NB4 (cell line): Measurements from ENCODE around the gene RASA3.

Source experiments
- DNase-seq: peaks from one replicate; pipeline ENCODE4 v3.0.0; 2010; ENCODE audit warnings: low read depth
- H3K4me3 ChIP-seq: one replicate; pipeline ENCODE4 v1.5.1; 2011; ENCODE audit warnings: mild to moderate bottlenecking, low read depth, low read length, moderate library complexity
- MYC ChIP-seq: IDR thresholded peaks from 2 replicates; pipeline ENCODE4 v1.6.1; 2011; ENCODE audit warnings: low read depth, low read length
- POLR2A ChIP-seq: IDR thresholded peaks from 2 replicates; pipeline ENCODE4 v1.6.1; 2011; ENCODE audit warnings: mild to moderate bottlenecking; ENCODE audit not compliant: insufficient read length; ENCODE audit errors: extremely low read depth
- TF ChIP-seq, protein P1 (sequence below): IDR thresholded peaks from 2 replicates; pipeline ENCODE4 v1.6.1; 2011; ENCODE audit warnings: low read depth, low read length
- TF ChIP-seq, protein P2 (sequence below): IDR thresholded peaks from one replicate; pipeline ENCODE4 v1.5.1; 2012; ENCODE audit warnings: low read depth, low read length

Gene RASA3

DNA sequence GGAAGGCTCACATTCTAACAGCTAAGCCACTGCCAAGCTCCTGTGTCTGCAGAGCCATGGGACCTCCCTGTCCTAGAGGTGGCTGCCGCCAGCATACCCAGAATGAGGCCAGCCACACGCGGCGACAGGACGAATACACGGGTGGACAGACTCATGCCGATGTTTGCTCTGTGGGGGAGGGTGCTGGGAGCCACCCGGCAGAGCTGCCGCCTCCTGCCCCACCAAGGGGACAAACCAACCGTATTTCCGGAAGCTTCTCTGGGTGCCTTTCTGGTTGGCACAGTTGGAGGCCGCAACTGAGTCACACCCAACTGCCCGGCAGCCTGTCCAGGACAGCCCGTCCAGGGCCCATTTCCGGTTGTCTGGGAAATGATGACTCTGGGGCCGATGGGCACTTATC is 178.9 kb downstream of the RASA3 start:
- TF ChIP-seq, protein P1, sequence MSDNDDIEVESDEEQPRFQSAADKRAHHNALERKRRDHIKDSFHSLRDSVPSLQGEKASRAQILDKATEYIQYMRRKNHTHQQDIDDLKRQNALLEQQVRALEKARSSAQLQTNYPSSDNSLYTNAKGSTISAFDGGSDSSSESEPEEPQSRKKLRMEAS: no peak
- no peak for TF ChIP-seq POLR2A
- TF ChIP-seq MYC: no peak
- TF ChIP-seq, protein P2, sequence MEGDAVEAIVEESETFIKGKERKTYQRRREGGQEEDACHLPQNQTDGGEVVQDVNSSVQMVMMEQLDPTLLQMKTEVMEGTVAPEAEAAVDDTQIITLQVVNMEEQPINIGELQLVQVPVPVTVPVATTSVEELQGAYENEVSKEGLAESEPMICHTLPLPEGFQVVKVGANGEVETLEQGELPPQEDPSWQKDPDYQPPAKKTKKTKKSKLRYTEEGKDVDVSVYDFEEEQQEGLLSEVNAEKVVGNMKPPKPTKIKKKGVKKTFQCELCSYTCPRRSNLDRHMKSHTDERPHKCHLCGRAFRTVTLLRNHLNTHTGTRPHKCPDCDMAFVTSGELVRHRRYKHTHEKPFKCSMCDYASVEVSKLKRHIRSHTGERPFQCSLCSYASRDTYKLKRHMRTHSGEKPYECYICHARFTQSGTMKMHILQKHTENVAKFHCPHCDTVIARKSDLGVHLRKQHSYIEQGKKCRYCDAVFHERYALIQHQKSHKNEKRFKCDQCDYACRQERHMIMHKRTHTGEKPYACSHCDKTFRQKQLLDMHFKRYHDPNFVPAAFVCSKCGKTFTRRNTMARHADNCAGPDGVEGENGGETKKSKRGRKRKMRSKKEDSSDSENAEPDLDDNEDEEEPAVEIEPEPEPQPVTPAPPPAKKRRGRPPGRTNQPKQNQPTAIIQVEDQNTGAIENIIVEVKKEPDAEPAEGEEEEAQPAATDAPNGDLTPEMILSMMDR: no peak
- no peak overlapping the region for H3K4me3 ChIP-seq
- no peak for DNase-seq

DNA sequence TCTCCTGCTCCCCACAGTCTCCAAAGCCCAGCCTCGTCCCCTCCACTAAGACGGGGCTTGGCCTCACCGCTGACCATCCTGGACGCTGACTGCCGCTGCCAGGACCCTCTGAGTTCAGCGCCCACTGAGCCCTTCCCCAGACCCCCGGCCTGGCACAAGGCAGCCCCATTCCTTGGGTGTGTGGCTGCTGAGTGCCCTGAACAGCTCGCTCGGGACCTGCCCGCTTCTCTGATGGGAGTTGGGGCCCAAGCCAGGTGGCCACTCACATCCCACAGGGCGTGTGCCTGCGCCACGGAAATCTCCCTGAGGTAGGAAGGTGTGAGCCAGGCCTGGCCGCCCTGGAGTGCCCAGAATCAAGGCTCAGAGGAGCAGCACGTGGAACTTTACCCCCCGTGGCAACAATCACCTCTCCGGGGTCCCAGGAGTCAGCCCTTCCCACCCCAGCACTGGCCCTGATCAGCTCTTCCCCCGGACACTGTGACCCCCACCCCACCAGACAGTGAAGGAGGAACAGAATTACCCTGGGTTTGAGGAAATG is 179.4 kb downstream of the RASA3 start:
- DNase-seq: no peak
- TF ChIP-seq, protein P2: no peak
- no peak overlapping the region for H3K4me3 ChIP-seq

DNA sequence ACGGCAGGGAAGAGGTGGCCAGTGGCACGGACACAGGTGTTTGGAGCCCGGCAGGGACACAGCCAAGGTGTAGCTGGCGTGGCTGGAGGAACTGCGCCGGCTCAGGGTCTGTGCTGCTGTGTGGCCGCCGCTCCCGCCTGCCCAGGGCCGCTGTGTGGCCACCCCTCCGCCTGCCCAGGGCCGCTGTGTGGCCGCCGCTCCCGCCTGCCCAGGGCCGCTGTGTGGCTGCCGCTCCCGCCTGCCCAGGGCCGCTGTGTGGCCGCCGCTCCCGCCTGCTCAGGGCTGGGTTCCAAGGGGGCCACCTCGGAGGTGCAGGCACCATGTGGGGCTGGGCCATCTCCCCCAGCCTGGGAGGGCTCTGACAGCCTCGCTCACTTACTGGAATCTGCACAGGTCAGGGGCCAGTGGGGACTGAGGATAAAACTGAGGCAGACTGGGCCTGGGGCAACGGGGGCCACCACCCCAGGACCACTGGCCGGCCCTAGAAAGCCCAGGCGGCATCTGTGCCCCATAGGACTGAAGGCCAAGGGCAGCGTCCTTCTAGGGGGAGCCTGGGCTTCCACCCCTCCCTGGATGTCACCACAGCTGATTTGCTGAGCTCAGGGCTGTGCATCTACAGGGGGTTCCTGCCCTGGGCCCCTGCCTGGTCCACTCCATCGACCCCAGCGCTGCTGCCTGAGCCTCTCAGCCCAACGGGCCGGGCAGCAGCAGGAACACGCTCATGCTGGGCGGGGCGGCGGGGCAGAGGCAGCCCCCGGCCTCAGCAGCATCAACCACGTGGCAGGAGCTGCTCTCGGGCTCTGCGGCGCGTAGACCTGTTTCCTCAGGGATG is 180.1 kb downstream of the RASA3 start:
- TF ChIP-seq, protein P2: no peak
- TF ChIP-seq, protein P1: no peak
- TF ChIP-seq MYC: no peak
- DNase-seq: no peak
- no peak overlapping the region for H3K4me3 ChIP-seq

DNA sequence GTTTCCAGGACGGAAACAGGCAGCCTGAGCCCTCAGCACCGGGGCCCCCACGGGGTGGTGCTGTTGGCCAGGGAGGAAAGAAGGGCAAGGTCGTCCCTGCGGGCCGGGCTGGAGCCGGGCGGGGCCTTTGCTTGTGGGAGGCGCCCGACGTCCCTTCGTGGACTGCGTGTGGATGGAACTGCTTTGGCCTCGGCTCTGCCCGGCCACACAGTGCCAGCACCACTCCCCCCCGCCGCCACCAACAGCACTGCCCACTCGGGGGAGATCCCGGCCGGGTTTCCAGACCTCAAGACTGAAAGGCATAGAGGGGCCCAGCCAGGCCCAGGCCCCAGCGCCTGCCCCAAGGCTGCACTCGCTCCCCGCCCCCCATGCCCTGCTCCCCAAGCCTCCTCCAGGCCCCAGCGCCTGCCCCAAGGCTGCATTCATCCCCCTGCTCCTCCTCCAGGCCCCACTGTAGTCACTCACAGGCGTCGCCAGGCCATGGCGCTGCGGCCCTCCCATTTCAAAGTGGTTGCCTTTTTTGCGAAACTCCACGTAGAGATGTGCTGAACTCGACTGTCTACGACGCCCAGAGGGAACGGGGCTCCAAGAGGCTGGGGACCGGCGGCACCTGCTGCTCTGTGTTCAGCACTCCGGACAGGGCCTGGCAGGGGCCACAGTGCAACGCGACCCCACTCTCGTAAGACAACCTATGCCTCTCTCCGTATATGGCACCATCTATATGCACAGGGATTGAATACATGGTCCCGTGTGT is 181.0 kb downstream of the RASA3 start:
- TF ChIP-seq MYC: no peak
- TF ChIP-seq, protein P2: peak; percentile 84
- DNase-seq: peak; percentile 82
- H3K4me3 ChIP-seq: no peak overlapping the region

DNA sequence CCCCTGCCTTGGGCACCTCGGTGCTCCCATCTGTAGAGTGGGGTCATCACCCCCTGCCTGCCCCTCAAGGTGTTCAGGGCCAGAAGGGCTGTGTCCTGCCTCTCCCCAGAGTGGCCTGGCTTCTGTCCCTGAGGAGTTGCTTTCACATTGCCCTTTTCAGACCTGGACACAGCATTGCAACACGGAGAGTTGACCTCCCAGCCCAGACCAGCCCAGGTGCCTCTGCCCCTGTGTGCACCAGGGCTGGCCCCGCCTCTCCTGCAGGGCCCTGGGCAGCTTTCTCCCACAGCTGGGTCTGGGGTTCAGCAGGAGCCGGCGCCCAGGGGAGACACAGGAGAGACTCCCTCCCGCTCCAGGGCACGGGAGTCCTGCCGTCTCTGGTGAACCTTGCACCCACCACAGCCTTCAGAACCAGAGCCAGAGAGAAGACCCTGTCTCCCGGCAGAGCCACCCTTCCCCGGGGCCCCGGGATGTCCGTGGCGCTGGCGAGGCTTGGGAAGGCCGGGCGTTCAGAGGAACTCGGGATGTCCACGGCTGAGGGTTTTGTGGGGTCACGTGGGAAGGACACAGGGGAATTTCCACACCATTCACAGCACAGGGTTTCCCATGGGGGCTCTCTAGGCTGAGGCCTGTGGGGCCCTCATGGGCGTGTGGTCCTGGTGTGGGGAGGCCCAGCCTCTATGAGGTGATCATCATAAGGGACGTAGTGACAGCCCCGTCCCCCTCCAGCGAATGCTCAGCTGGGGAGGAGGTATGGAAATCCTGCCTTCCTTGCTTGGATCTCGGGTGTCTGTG is 181.8 kb downstream of the RASA3 start:
- DNase-seq: no peak
- H3K4me3 ChIP-seq: no peak overlapping the region
- TF ChIP-seq MYC: no peak
- TF ChIP-seq POLR2A: no peak
- TF ChIP-seq, protein P1: no peak
- TF ChIP-seq, protein P2: no peak
